Loucy (cell line): ENCODE results near the gene ZNF682.
"Not testable (repeated sequence)": the region's sequence is repeated elsewhere in the genome, so short reads cannot be mapped to it uniquely, and the experiment has no call there.

Experiments
- EZH2phosphoT487 ChIP-seq: fragments of 200-600 bp; IDR thresholded peaks from 2 replicates; pipeline ENCODE4 v1.6.1; 2018; ENCODE audit warnings: antibody characterized with exemption, mild to moderate bottlenecking, moderate library complexity, borderline replicate concordance
- TF ChIP-seq, protein P1 (sequence below): fragments of 200-600 bp; sonication (generic); conservative IDR thresholded peaks from 2 replicates; pipeline ENCODE4 v1.5.1; 2014; ENCODE audit warnings: mild to moderate bottlenecking, antibody characterized with exemption, low read length

DNA sequence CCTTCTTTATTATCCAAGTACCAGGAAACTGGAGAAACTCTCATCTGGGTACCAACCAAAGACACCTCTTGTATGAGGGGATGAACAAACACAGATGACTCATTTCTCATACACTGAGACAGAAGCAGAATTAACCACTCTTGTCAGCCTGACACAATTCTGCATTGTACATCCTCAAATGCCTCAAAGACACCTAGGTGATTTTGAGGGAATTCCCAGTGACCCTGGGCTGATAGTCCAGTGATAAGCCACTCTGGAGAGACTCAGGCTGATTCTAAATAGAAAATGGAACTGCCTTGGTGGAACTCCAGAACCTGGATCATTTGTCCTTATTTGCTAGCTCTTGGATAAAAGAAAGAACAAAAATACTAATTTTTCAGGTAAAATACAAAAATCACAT is 19.4 kb upstream of the ZNF682 start:
- TF ChIP-seq, protein P1, sequence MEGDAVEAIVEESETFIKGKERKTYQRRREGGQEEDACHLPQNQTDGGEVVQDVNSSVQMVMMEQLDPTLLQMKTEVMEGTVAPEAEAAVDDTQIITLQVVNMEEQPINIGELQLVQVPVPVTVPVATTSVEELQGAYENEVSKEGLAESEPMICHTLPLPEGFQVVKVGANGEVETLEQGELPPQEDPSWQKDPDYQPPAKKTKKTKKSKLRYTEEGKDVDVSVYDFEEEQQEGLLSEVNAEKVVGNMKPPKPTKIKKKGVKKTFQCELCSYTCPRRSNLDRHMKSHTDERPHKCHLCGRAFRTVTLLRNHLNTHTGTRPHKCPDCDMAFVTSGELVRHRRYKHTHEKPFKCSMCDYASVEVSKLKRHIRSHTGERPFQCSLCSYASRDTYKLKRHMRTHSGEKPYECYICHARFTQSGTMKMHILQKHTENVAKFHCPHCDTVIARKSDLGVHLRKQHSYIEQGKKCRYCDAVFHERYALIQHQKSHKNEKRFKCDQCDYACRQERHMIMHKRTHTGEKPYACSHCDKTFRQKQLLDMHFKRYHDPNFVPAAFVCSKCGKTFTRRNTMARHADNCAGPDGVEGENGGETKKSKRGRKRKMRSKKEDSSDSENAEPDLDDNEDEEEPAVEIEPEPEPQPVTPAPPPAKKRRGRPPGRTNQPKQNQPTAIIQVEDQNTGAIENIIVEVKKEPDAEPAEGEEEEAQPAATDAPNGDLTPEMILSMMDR = not testable (repeated sequence)
- TF ChIP-seq EZH2phosphoT487 = not testable (repeated sequence)
